K562 (cell line): ENCODE results near the gene TSPAN15. TPM values are rescaled to one million over a fixed set of nuclear protein-coding genes. Genes with fewer than 3 reads are reported as not detected.
A peak's percentile ranks its signal among the peaks of the same experiment; 100 is the strongest.

Experiments used
- C11orf30 ChIP-seq: fragments of 450-650 bp; IDR thresholded peaks from 2 replicates; pipeline ENCODE4 v1.6.1; 2016; ENCODE audit warnings: low read depth, mild to moderate bottlenecking
- CTBP1 ChIP-seq: fragments of 450-650 bp; IDR thresholded peaks from 2 replicates; pipeline ENCODE4 v1.6.1; 2016; ENCODE audit warnings: borderline replicate concordance
- ETV1 ChIP-seq: fragments of 450-650 bp; conservative IDR thresholded peaks from 2 replicates; pipeline ENCODE4 v1.6.1; 2016; ENCODE audit warnings: missing genetic modification characterization, control low read depth, low read depth, missing compliant biosample characterization
- ETV6 ChIP-seq, 3 experiments: fragments of 150-350 bp in 1 of 3; sonication (generic) in 1 of 3; formaldehyde crosslinking in 1 of 3; IDR thresholded peaks; 2 replicates each; pipeline versions ENCODE4 v1.6.1 to v1.8.0; 2014 to 2022; ENCODE audit warnings: borderline replicate concordance in 2 of 3, low read depth in 2 of 3, antibody characterized with exemption in 1 of 3, low read length in 1 of 3, mild to moderate bottlenecking in 1 of 3, missing genetic modification reagents in 1 of 3
- FOXA3 ChIP-seq, 2 experiments: fragments of 450-650 bp in 1 of 2; sonication (generic) in 1 of 2; formaldehyde crosslinking; IDR thresholded peaks in 1 of 2; conservative IDR thresholded peaks in 1 of 2; 2 replicates each; pipeline versions ENCODE4 v1.4.0 to v1.8.0; 2020 to 2022; ENCODE audit warnings: mild to moderate bottlenecking in 2 of 2, missing genetic modification reagents in 1 of 2
- FOXK1 ChIP-seq: sonication (generic); formaldehyde crosslinking; IDR thresholded peaks from 2 replicates; pipeline ENCODE4 v1.8.0; 2022; ENCODE audit warnings: missing genetic modification reagents, mild to moderate bottlenecking, borderline replicate concordance
- FOXP1 ChIP-seq: sonication (generic); formaldehyde crosslinking; IDR thresholded peaks from 2 replicates; pipeline ENCODE4 v1.8.0; 2022; ENCODE audit warnings: mild to moderate bottlenecking, missing genetic modification reagents
- KLF1 ChIP-seq: fragments of 450-650 bp; IDR thresholded peaks from 2 replicates; pipeline ENCODE4 v1.6.1; 2016; ENCODE audit warnings: missing genetic modification characterization, missing compliant biosample characterization
- MNT ChIP-seq, 2 experiments: fragments of 450-650 bp; conservative IDR thresholded peaks; 2 replicates each; pipeline ENCODE4 v1.6.1; 2017; ENCODE audit warnings: mild to moderate bottlenecking in 2 of 2, moderate library complexity in 2 of 2
- MTA3 ChIP-seq: fragments of 450-650 bp; formaldehyde crosslinking; IDR thresholded peaks from 2 replicates; pipeline ENCODE4 v1.6.1; 2017; ENCODE audit warnings: mild to moderate bottlenecking, borderline replicate concordance
- POU5F1 ChIP-seq: fragments of 150-350 bp; IDR thresholded peaks from 2 replicates; pipeline ENCODE4 v1.6.1; 2014; ENCODE audit warnings: borderline replicate concordance, low read length, low read depth, mild to moderate bottlenecking; ENCODE audit not compliant: partially characterized antibody
- RBM17 ChIP-seq: fragments of 200-400 bp; formaldehyde crosslinking; IDR thresholded peaks from 2 replicates; pipeline ENCODE4 v1.6.1; 2017; ENCODE audit warnings: low read depth, mild to moderate bottlenecking, low read length, borderline replicate concordance
- STAT5B ChIP-seq: fragments of 250-450 bp; sonication (Bioruptor Pico); IDR thresholded peaks from 2 replicates; pipeline ENCODE4 v1.8.0; 2021; ENCODE audit warnings: mild to moderate bottlenecking, inconsistent platforms
- THRA ChIP-seq: fragments of 450-650 bp; IDR thresholded peaks from 2 replicates; pipeline ENCODE4 v1.6.1; 2017; ENCODE audit warnings: mild to moderate bottlenecking, moderate library complexity
- TSC22D4 ChIP-seq: fragments of 450-650 bp; IDR thresholded peaks from 2 replicates; pipeline ENCODE4 v1.6.1; 2016; ENCODE audit warnings: missing genetic modification characterization, missing biosample characterization, control low read depth
- ZBTB43 ChIP-seq: sonication (generic); formaldehyde crosslinking; IDR thresholded peaks from 2 replicates; pipeline ENCODE4 v1.8.0; 2023; ENCODE audit warnings: mild to moderate bottlenecking, missing genetic modification reagents
- ZNF217 ChIP-seq: sonication (generic); formaldehyde crosslinking; IDR thresholded peaks from 2 replicates; pipeline ENCODE4 v1.8.0; 2022; ENCODE audit warnings: mild to moderate bottlenecking, missing genetic modification reagents
- ZNF589 ChIP-seq: fragments of 200-800 bp; sonication (Bioruptor generic); IDR thresholded peaks from 2 replicates; pipeline ENCODE4 v1.6.1; 2016; ENCODE audit warnings: low read depth, missing genetic modification characterization, missing compliant biosample characterization
- polyA plus RNA-seq, 8 experiments: library from polyadenylated mRNA; depleted of rRNA in 4 of 8; stranded (reverse) in 5 of 8; unstranded in 3 of 8; fragments of >200 nt; fragmentation: Nextera tagmentation in 2 of 8; fragmentation: Illumina TruSeq in 1 of 8; extraction: Ambion mirVana in 2 of 8; extraction: Trizol in 1 of 8; gene quantifications; 2 replicates each; pipeline versions ENCODE4 v1.2.1 to v1.2.3, GENCODE V29; 2011 to 2014; ENCODE audit warnings: inconsistent platforms in 1 of 8, missing spikeins in 1 of 8
- total RNA-seq, 7 experiments: library from RNA; depleted of rRNA in 6 of 7; stranded (reverse); fragments of >200 nt in 6 of 7; fragmentation: Illumina TruSeq in 2 of 7; extraction: Trizol in 2 of 7; gene quantifications; 2 replicates each; pipeline versions ENCODE4 v1.2.1 to v1.2.3, GENCODE V29; 2011 to 2021; ENCODE audit warnings: low replicate concordance in 1 of 7
- TF ChIP-seq, protein P1 (sequence below): fragments of 150-350 bp; IDR thresholded peaks from 2 replicates; pipeline ENCODE4 v1.6.1; 2014; ENCODE audit warnings: low read depth, mild to moderate bottlenecking, low read length, borderline replicate concordance

Gene TSPAN15
- total and polyA plus RNA-seq, 9 of the 15 experiments (the other 6 are each of a cell fraction or from before 2014, with no cell fraction given): 0.33 to 1.0 (median 0.45) TPM; not detected in 2

DNA sequence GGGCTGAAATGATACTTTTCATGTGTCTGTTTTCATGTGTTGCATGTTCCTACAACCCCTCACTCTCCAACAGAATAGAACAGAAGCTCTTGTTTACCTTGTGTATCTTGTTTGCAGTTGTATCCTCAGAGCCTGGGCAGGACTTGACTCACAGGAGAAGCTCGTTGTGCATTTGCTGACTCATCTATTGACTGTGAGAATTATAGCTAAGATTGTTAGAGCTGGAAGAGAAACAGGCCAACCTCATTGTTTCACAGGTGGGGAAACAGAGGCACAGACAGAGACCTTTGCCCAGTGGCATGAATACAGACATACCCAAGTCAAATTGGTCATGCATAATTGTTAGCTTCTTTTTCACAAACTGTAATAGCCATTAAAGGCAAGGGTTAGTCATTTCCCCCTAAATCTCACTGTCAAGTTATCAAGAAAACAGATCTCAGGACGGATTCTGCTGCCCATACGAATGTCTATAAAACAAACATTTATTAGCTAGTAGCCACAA lies 4.6 kb upstream of the TSPAN15 start (continued):
- TF ChIP-seq, protein P1, sequence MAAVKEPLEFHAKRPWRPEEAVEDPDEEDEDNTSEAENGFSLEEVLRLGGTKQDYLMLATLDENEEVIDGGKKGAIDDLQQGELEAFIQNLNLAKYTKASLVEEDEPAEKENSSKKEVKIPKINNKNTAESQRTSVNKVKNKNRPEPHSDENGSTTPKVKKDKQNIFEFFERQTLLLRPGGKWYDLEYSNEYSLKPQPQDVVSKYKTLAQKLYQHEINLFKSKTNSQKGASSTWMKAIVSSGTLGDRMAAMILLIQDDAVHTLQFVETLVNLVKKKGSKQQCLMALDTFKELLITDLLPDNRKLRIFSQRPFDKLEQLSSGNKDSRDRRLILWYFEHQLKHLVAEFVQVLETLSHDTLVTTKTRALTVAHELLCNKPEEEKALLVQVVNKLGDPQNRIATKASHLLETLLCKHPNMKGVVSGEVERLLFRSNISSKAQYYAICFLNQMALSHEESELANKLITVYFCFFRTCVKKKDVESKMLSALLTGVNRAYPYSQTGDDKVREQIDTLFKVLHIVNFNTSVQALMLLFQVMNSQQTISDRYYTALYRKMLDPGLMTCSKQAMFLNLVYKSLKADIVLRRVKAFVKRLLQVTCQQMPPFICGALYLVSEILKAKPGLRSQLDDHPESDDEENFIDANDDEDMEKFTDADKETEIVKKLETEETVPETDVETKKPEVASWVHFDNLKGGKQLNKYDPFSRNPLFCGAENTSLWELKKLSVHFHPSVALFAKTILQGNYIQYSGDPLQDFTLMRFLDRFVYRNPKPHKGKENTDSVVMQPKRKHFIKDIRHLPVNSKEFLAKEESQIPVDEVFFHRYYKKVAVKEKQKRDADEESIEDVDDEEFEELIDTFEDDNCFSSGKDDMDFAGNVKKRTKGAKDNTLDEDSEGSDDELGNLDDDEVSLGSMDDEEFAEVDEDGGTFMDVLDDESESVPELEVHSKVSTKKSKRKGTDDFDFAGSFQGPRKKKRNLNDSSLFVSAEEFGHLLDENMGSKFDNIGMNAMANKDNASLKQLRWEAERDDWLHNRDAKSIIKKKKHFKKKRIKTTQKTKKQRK: no peak
- TF ChIP-seq FOXA3 (CRISPR knock-in tag; conservative IDR thresholded peaks at IDR 0.05 in 1 of 2, IDR thresholded peaks at IDR 0.05 in 1 of 2) (peak; percentile 97 to 98), POU5F1 (no peak), ETV6 (IDR thresholded peaks at IDR 0.05; ENCODE audit: borderline replicate concordance in 1 of 2, low read depth in 2 of 2, low read length in 1 of 2) (no peak), ETV6 (CRISPR knock-in tag; IDR thresholded peaks at IDR 0.05; ENCODE audit: borderline replicate concordance) (no peak), FOXP1 (CRISPR knock-in tag) (no peak), KLF1 (tag) (no peak), STAT5B (no peak), TSC22D4 (no peak), MNT (conservative IDR thresholded peaks at IDR 0.05) (no peak), C11orf30 (peak; percentile 99), ZBTB43 (CRISPR knock-in tag) (no peak), ZNF217 (CRISPR knock-in tag) (no peak), MTA3 (0 out of 2 replicates have a peak, but pooled peaks have one; percentile 51), ETV1 (no peak), THRA (no peak), ZNF589 (CRISPR knock-in tag) (no peak), RBM17 (no peak), CTBP1 (peak; percentile 64; the same call in 1 of the 2 replicates), FOXK1 (CRISPR knock-in tag) (0 out of 2 replicates have a peak, but pooled peaks have one; percentile 76)
